HL-60 (cell line): Measurements from ENCODE around the gene MYRIP.
"Not testable (repeated sequence)": the region's sequence is repeated elsewhere in the genome, so short reads cannot be mapped to it uniquely, and the experiment has no call there.

Source experiments
- DNase-seq, 2 experiments: peaks; one replicate each; pipeline ENCODE4 v3.0.0-alpha.2; 2010 to 2020; ENCODE audit warnings: low read depth in 1 of 2, low spot score in 1 of 2
- H3K27ac ChIP-seq: fragments of 250-450 bp; sonication (Bioruptor Pico); replicated peaks from 2 replicates; pipeline ENCODE4 v1.5.1; 2020; ENCODE audit warnings: mild to moderate bottlenecking, moderate library complexity
- H3K27me3 ChIP-seq: fragments of 250-450 bp; sonication (Bioruptor Pico); 2 replicates; pipeline ENCODE4 v1.5.1; 2021; ENCODE audit warnings: mild to moderate bottlenecking, moderate library complexity; ENCODE audit not compliant: insufficient read depth, poor library complexity, severe bottlenecking
- H3K4me3 ChIP-seq: replicated peaks from 2 replicates; pipeline ENCODE4 v1.5.1; 2011; ENCODE audit warnings: mild to moderate bottlenecking, control low read depth, low read length; ENCODE audit not compliant: insufficient read depth
- GABPA ChIP-seq: IDR thresholded peaks from 2 replicates; pipeline ENCODE4 v1.6.1; 2012; ENCODE audit warnings: low read depth
- POLR2AphosphoS5 ChIP-seq: IDR thresholded peaks from 2 replicates; pipeline ENCODE4 v1.6.1; 2012; ENCODE audit warnings: low read depth
- SPI1 ChIP-seq: IDR thresholded peaks from 2 replicates; pipeline ENCODE4 v1.6.1; 2012; ENCODE audit warnings: low read depth, mild to moderate bottlenecking, borderline replicate concordance
- TF ChIP-seq, protein P1 (sequence below): IDR thresholded peaks from one replicate; pipeline ENCODE4 v1.5.1; 2011; ENCODE audit warnings: low read length, control low read depth, inconsistent platforms; ENCODE audit not compliant: insufficient read depth
- TF ChIP-seq, protein P2 (sequence below): IDR thresholded peaks from 2 replicates; pipeline ENCODE4 v1.6.1; 2012; ENCODE audit warnings: low read depth; ENCODE audit not compliant: insufficient replicate concordance

Gene MYRIP

DNA sequence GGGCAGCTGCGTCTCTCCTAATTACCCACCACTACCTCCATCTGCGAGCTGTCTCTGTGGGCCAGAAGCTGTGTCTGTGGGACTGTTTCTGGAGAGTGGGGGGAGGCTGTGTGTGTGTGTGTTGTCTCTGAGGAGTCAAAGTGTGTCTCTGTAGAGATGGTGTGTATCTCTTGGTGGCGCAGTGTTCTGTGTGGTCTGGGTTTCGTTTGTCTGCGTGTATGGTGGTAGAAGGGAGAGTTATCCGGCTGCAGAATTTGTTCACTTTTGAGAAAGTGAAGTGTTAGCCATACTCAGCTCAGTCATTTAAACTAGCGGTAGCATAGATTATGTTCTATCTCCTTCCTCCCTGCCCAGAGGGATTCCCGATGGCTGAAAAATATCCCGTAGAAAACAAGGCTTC lies 2.2 kb downstream of the MYRIP start:
- DNase-seq = no peak
- Histone ChIP-seq H3K4me3 (no peak overlapping the region), H3K27ac (no peak overlapping the region), H3K27me3 (peaks cover 53% of the 10 kb centered on the region)
- TF ChIP-seq, protein P1, sequence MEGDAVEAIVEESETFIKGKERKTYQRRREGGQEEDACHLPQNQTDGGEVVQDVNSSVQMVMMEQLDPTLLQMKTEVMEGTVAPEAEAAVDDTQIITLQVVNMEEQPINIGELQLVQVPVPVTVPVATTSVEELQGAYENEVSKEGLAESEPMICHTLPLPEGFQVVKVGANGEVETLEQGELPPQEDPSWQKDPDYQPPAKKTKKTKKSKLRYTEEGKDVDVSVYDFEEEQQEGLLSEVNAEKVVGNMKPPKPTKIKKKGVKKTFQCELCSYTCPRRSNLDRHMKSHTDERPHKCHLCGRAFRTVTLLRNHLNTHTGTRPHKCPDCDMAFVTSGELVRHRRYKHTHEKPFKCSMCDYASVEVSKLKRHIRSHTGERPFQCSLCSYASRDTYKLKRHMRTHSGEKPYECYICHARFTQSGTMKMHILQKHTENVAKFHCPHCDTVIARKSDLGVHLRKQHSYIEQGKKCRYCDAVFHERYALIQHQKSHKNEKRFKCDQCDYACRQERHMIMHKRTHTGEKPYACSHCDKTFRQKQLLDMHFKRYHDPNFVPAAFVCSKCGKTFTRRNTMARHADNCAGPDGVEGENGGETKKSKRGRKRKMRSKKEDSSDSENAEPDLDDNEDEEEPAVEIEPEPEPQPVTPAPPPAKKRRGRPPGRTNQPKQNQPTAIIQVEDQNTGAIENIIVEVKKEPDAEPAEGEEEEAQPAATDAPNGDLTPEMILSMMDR = no peak
- TF ChIP-seq, protein P2, sequence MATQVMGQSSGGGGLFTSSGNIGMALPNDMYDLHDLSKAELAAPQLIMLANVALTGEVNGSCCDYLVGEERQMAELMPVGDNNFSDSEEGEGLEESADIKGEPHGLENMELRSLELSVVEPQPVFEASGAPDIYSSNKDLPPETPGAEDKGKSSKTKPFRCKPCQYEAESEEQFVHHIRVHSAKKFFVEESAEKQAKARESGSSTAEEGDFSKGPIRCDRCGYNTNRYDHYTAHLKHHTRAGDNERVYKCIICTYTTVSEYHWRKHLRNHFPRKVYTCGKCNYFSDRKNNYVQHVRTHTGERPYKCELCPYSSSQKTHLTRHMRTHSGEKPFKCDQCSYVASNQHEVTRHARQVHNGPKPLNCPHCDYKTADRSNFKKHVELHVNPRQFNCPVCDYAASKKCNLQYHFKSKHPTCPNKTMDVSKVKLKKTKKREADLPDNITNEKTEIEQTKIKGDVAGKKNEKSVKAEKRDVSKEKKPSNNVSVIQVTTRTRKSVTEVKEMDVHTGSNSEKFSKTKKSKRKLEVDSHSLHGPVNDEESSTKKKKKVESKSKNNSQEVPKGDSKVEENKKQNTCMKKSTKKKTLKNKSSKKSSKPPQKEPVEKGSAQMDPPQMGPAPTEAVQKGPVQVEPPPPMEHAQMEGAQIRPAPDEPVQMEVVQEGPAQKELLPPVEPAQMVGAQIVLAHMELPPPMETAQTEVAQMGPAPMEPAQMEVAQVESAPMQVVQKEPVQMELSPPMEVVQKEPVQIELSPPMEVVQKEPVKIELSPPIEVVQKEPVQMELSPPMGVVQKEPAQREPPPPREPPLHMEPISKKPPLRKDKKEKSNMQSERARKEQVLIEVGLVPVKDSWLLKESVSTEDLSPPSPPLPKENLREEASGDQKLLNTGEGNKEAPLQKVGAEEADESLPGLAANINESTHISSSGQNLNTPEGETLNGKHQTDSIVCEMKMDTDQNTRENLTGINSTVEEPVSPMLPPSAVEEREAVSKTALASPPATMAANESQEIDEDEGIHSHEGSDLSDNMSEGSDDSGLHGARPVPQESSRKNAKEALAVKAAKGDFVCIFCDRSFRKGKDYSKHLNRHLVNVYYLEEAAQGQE = no peak
- TF ChIP-seq GABPA (no peak), SPI1 (no peak), POLR2AphosphoS5 (no peak)

DNA sequence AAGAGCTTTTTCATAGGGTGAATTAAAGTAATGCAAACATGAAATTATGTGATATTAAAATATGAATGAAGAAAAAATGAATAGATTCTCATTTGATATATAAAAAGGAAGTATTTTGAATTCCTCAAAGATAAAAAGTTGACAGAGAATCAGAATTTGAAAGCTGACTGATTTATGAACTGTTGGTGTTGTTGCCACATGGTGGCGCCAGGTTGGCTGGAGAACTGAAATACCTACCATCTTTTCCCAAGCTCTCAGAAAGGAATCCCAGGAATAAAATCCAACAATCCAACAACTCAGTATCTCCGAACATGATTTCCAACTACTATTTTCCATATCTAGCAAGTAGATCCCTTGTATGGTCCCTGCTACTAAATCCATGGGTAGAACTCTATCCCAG lies 3.1 kb downstream of the MYRIP start:
- Histone ChIP-seq H3K27me3 (peaks cover 44% of the 10 kb centered on the region), H3K4me3 (no peak overlapping the region), H3K27ac (no peak overlapping the region)
- TF ChIP-seq, protein P1 = no peak
- no peak for TF ChIP-seq SPI1
- no peak for DNase-seq

DNA sequence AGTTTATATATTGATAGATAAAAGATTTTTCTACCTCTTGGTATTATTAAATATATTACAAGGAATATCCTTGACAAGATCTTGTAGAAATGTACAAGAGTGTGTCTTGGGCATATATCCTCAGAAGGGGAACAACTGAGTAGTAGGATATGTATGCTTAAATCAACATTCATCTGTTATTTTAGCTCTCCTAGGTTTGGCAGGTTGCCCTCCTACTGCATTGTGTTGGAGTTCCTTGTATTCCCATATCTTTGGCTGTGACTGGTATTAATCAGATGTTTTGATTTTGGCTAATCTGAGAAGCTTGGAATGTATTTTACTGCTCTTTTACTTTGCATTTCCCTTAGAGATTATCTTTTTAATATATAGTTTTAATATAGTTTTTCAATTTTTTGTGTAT lies 4.6 kb downstream of the MYRIP start:
- TF ChIP-seq GABPA (no peak), SPI1 (no peak), POLR2AphosphoS5 (no peak)
- TF ChIP-seq, protein P1 = no peak
- TF ChIP-seq, protein P2 = no peak
- H3K4me3 ChIP-seq = no peak overlapping the region
- H3K27me3 ChIP-seq = peaks cover 33% of the 10 kb centered on the region
- H3K27ac ChIP-seq = no peak overlapping the region
- DNase-seq = no peak

DNA sequence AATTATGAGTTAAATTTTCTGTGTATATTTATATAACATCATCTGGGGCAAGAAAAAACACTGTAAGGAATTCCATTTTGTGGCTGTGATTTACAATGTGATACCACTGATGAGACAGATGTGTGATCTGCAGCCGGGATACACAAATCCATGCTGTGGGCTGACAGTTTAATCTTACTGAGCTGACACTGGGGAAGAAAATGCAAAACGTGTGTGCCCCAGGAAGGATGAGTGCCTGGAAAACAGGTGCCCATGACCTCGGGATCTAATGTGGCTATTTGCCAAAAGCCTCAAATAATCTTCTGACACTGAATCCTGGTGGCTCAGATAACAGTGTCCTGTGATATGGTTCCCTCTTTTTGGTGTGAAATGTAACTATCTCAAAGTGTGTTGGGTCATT lies 10.5 kb downstream of the MYRIP start:
- DNase-seq = no peak
- H3K27ac ChIP-seq = no peak overlapping the region
- H3K27me3 ChIP-seq = peaks cover 3% of the 10 kb centered on the region
- H3K4me3 ChIP-seq = no peak overlapping the region
- TF ChIP-seq, protein P2 = no peak
- TF ChIP-seq GABPA = no peak
- no peak for TF ChIP-seq POLR2AphosphoS5
- TF ChIP-seq, protein P1 = no peak
- TF ChIP-seq SPI1 = no peak

DNA sequence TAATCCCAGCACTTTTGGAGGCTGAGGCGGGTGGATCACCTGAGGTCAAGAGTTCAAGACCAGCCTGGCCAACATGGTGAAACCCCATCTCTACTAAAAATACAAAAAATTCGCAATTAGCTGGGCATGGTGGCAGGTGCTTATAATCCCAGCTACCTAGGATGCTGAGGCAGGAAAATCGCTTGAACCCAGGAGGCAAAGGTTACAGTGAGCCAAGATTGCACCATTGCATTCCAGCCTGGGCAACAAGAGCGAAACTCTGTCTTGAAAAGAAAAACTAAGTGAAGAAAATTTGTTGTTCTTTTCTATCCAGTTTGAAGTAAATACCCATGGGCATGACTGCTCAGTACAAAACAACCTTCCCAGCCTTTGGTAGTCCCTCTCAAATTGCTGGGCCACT lies 24.4 kb downstream of the MYRIP start:
- H3K27ac ChIP-seq, H3K27me3 ChIP-seq, DNase-seq, H3K4me3 ChIP-seq: not testable (repeated sequence)
